Measurements from ENCODE around the gene TNS3. TPM values are rescaled to one million over a fixed set of nuclear protein-coding genes. Genes with fewer than 3 reads are reported as not detected.

The TNS3 gene
- total RNA-seq, 1 experiment from 2014 or later, result 143 TPM

DNA sequence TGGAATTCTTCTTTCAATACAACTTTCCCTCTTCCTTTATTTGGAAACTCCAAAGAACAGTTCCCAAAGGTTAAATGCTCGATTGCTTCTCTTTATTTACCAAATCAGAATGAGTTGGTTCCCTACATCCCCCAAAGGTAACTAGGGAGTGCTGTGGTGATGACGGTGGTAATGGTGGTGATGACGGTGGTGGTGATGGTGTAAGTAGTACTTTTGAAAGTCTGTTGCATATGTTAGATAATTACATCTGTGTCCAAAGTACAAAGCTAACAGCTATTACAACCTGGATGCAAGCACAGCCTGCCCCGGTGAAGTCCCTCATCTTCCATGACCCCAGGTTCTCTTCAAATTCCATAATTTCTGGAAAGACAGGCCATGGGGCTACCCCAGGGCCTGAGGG, 115.1 kb downstream of the TNS3 start:
- ChIA-PET CTCF (interaction anchor here (0.5 kb wide), 1 partner anchor 32 kb away, joined by 10 read pairs; no protein-coding TSS in a partner anchor), POLR2A (ENCODE audit: unreplicated experiment) (no interaction called here)
- H3K36me3 ChIP-seq (ENCODE audit: low read depth), result peaks cover 57% of the 10 kb centered on the region
- no TSS peak for BruUV-seq (replicated peaks)
- H3K79me2 ChIP-seq (ENCODE audit: low read depth), result peaks cover 98% of the 10 kb centered on the region
- H3K27ac ChIP-seq, result no peak overlapping the region
- no peak overlapping the region for H3K4me3 ChIP-seq
- no peaks in the 10 kb centered on the region for H3K9me2 ChIP-seq (ENCODE audit: insufficient read depth)
- no peak overlapping the region for H3K4me2 ChIP-seq
- DNase-seq, result no peak
- intact Hi-C loops (cut with micrococcal nuclease; ENCODE audit: unreplicated experiment), result no loop called here
- no peaks in the 10 kb centered on the region for H3K4me1 ChIP-seq (replicated peaks; ENCODE audit: insufficient read depth)
- peaks cover 71% of the 10 kb centered on the region for H3F3A ChIP-seq (ENCODE audit: insufficient read depth, low read depth)
- peaks cover 70% of the 10 kb centered on the region for H4K20me1 ChIP-seq (ENCODE audit: insufficient read depth)
- TF ChIP-seq, protein P1, sequence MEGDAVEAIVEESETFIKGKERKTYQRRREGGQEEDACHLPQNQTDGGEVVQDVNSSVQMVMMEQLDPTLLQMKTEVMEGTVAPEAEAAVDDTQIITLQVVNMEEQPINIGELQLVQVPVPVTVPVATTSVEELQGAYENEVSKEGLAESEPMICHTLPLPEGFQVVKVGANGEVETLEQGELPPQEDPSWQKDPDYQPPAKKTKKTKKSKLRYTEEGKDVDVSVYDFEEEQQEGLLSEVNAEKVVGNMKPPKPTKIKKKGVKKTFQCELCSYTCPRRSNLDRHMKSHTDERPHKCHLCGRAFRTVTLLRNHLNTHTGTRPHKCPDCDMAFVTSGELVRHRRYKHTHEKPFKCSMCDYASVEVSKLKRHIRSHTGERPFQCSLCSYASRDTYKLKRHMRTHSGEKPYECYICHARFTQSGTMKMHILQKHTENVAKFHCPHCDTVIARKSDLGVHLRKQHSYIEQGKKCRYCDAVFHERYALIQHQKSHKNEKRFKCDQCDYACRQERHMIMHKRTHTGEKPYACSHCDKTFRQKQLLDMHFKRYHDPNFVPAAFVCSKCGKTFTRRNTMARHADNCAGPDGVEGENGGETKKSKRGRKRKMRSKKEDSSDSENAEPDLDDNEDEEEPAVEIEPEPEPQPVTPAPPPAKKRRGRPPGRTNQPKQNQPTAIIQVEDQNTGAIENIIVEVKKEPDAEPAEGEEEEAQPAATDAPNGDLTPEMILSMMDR (conservative IDR thresholded peaks at IDR 0.05), result no peak
- no peak for TF ChIP-seq EZH2 (IDR thresholded peaks at IDR 0.05; ENCODE audit: low read depth)
- H2AFZ ChIP-seq, result no peak overlapping the region
- no peaks in the 10 kb centered on the region for H3K9me3 ChIP-seq (ENCODE audit: insufficient read depth, low read depth)
- H3K27me3 ChIP-seq (ENCODE audit: insufficient read depth, low read depth), result no peaks in the 10 kb centered on the region

DNA sequence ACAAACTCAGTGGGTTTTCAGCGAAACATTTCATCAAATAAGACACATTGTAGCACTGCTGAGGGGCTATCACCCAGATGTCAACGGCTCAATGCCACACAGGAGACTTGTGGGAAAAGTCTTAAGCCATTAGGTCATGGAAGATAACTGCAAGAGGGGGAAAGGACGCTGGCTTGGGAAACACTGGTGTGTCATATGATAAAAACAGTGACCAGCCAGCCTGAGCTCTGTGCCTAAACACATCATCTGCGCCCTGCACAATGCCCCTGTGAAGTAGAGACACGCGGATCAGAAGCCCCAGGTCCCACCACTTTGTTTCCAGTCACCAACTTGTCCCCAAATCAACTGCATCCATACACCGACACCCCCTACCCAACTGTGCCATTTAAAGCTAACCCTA, 116.7 kb downstream of the TNS3 start:
- no peak overlapping the region for H3K4me3 ChIP-seq
- peaks cover 44% of the 10 kb centered on the region for H3K36me3 ChIP-seq (ENCODE audit: low read depth)
- H2AFZ ChIP-seq, result no peak overlapping the region
- no peaks in the 10 kb centered on the region for H3K27me3 ChIP-seq (ENCODE audit: insufficient read depth, low read depth)
- H3F3A ChIP-seq (ENCODE audit: insufficient read depth, low read depth), result peaks cover 72% of the 10 kb centered on the region
- no peaks in the 10 kb centered on the region for H3K9me3 ChIP-seq (ENCODE audit: insufficient read depth, low read depth)
- ChIA-PET CTCF (no interaction called here), POLR2A (ENCODE audit: unreplicated experiment) (no interaction called here)
- peaks cover 98% of the 10 kb centered on the region for H3K79me2 ChIP-seq (ENCODE audit: low read depth)
- H3K4me1 ChIP-seq (replicated peaks; ENCODE audit: insufficient read depth), result no peaks in the 10 kb centered on the region
- H4K20me1 ChIP-seq (ENCODE audit: insufficient read depth), result peaks cover 86% of the 10 kb centered on the region
- no peak overlapping the region for H3K27ac ChIP-seq
- no peaks in the 10 kb centered on the region for H3K9me2 ChIP-seq (ENCODE audit: insufficient read depth)
- no TSS peak for BruUV-seq (replicated peaks)
- no peak for DNase-seq
- intact Hi-C loops (cut with micrococcal nuclease; ENCODE audit: unreplicated experiment), result no loop called here
- no peak overlapping the region for H3K4me2 ChIP-seq
- no peak for TF ChIP-seq EZH2 (IDR thresholded peaks at IDR 0.05; ENCODE audit: low read depth)
- TF ChIP-seq, protein P1 (conservative IDR thresholded peaks at IDR 0.05), result no peak

DNA sequence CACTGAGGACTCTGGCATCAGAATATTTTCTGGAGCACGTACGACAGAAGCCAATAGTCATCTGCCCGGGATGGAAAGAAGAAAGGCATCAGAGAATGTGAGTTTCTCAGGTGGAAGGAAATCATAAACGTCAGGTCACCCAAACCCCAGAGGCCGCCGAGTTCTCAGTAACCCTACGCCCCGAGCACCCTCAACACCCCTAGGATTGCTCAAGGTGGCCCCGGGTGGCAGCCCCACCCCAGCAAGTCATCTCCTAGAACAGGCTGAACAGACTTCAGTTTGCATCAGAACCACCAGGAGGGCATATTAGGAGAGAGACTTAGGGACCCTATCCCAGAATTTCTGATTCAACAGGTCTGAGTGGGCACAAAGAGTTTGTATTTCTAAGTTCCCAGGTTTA, 117.6 kb downstream of the TNS3 start:
- no peak overlapping the region for H3K4me2 ChIP-seq
- H3K9me2 ChIP-seq (ENCODE audit: insufficient read depth), result no peaks in the 10 kb centered on the region
- DNase-seq, result no peak
- intact Hi-C loops (cut with micrococcal nuclease; ENCODE audit: unreplicated experiment), result no loop called here
- TF ChIP-seq, protein P1 (conservative IDR thresholded peaks at IDR 0.05), result no peak
- no peaks in the 10 kb centered on the region for H3K4me1 ChIP-seq (replicated peaks; ENCODE audit: insufficient read depth)
- H2AFZ ChIP-seq, result no peak overlapping the region
- CTCF ChIA-PET, result no interaction called here
- H4K20me1 ChIP-seq (ENCODE audit: insufficient read depth), result peaks cover 89% of the 10 kb centered on the region
- no TSS peak for BruUV-seq (replicated peaks)
- H3K79me2 ChIP-seq (ENCODE audit: low read depth), result peaks cover 98% of the 10 kb centered on the region
- H3K9me3 ChIP-seq (ENCODE audit: insufficient read depth, low read depth), result no peaks in the 10 kb centered on the region
- POLR2A ChIA-PET (ENCODE audit: unreplicated experiment), result no interaction called here
- peaks cover 44% of the 10 kb centered on the region for H3K36me3 ChIP-seq (ENCODE audit: low read depth)
- peaks cover 75% of the 10 kb centered on the region for H3F3A ChIP-seq (ENCODE audit: insufficient read depth, low read depth)
- no peak overlapping the region for H3K27ac ChIP-seq
- no peak overlapping the region for H3K4me3 ChIP-seq
- no peaks in the 10 kb centered on the region for H3K27me3 ChIP-seq (ENCODE audit: insufficient read depth, low read depth)
